Daoy (cell line): ENCODE data around the gene ARHGAP5. TPM values are rescaled to one million over a fixed set of nuclear protein-coding genes. Genes with fewer than 3 reads are reported as not detected.

Experiments used
- DNase-seq: peaks from one replicate; pipeline ENCODE4 v3.0.0-alpha.2; 2015; ENCODE audit warnings: low read depth
- total RNA-seq: library from RNA; depleted of rRNA; stranded (reverse); fragments of >200 nt; shearing (Covaris generic); gene quantifications from 2 replicates; pipeline ENCODE4 v1.2.3, GENCODE V29; 2014

ARHGAP5 gene
- total RNA-seq, 1 experiment from 2014 or later = 56.0 TPM

GRCh38 chr14:32076278-32077080 is 625 bp upstream of the ARHGAP5 start:
- peak; percentile 99 for DNase-seq

GRCh38 chr14:32078023-32078857 is 1.1 kb downstream of the ARHGAP5 start:
- DNase-seq = no peak

- peak; percentile 33 for DNase-seq
Observed at GRCh38 chr14:32078858-32079216, 1.7 kb downstream of the ARHGAP5 start.

DNA sequence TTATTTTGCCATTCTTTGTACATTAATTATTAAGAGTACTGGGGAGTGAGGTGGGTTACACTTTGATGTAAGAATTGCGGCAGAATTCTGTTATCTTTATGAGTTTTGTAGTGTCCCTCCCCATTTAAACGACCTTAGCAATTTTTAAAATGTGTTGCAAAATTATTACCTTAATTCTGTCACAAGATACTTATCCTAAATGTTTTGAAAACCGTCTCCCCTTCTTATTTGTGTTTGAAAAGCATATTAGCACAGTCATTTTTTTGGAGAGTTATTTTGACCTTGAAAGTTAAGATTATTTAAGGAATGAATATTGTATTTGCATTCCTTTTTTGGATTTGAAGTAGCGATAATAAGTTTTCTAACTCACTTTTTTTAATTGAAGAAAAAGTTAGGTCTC is 2.2 kb downstream of the ARHGAP5 start:
- no peak for DNase-seq

- no peak for DNase-seq
Observed at GRCh38 chr14:32080001-32080510, 3.0 kb downstream of the ARHGAP5 start.

DNA sequence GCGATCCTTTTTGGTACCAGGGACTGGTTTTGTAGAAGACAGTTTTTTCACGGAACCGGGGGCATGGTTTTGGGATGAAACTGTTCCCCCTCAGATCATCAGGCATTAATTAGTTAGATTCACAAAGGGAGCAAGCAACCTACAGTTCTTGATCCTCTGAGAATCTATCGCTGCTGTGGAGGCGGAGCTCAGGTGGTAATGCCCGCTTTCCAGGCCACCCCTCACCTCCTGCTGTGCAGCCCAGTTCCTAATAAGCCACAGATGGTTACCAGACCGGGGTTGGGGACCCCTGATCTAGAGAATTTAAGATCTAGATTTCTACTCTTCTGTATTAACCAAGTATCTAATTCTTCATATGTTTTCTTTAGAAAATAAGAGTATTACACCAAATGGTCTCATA is 4.8 kb downstream of the ARHGAP5 start:
- no peak for DNase-seq

DNA sequence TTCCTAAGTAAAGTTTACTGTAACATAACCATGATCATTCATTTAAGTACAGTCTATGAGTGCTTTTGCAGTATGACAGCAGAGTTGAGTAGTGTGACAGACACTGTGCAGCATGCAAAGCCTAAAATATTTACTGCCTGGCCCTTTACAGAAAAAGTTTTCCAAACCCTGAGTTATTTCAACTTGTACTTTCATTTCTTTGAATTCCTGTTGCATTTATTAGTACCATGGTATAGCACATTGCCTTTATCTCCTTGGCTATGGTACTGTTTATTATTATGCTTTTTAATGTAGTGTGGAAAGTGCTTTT is 6.2 kb downstream of the ARHGAP5 start:
- DNase-seq = no peak

- no peak for DNase-seq
Observed at GRCh38 chr14:32083789-32084188, 6.7 kb downstream of the ARHGAP5 start.

- DNase-seq = no peak
Observed at GRCh38 chr14:32085182-32085844, 8.2 kb downstream of the ARHGAP5 start.

- DNase-seq = no peak
Observed at GRCh38 chr14:32085845-32086383, 8.8 kb downstream of the ARHGAP5 start.

DNA sequence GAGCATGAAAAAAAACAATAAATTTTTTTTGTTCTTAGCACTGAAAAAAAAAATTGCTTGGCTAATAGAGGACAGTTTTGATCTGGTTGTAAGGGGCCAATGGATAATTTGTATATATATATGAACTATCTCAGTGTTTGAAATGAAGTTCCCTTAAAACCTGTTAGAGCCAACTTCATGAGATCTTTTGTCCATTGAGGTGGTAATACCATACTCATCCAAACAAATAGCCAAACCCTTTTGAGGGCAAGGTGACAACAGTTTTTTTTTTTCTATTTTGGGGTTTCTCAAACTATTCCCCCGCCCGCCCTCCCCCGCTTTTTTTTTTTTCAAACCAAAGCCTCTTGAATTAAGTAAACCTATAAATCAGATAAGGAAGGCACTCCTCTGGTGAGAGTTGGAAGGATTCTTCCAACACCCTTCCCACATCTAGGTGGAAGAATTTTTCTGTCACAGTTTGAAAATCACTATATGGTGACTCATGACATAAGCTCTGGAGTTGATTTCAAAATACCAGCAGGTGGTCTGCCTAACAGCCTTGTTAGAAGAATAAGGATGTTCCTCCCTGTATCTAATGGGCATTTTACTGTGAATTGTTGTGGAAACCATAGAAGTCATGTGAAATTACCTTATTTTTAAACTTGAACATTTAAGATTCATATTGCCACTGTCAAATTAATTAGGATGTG is 10.2 kb downstream of the ARHGAP5 start:
- peak; percentile 80 for DNase-seq

GRCh38 chr14:32087907-32088306 is 10.8 kb downstream of the ARHGAP5 start:
- DNase-seq = no peak

GRCh38 chr14:32090686-32091085 is 13.6 kb downstream of the ARHGAP5 start:
- no peak for DNase-seq

GRCh38 chr14:32099473-32099872 is 22.4 kb downstream of the ARHGAP5 start:
- no peak for DNase-seq

GRCh38 chr14:32100175-32100574 is 23.1 kb downstream of the ARHGAP5 start:
- DNase-seq = no peak

- DNase-seq = no peak
Observed at GRCh38 chr14:32102152-32102787, 25.2 kb downstream of the ARHGAP5 start.

GRCh38 chr14:32102968-32103367 is 25.9 kb downstream of the ARHGAP5 start:
- DNase-seq = no peak

DNA sequence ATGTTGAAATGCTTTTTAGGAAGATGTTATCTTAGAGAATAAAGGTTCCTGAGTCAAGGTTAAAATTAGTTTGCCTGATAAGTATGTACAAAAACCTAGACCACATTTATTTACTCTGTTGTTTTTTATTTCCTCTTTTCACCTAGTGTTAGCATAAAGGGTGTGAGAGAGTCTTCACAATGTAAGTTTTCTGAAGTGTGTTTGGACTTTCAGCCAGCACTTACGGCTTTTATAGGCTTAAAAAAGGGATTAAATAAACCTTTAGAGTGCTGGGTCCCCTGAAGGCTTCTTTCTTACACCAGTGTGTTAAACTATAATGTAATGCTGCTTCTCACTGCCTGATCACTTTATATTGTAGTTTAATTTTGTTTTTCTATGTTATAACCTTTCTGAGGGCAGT is 27.2 kb downstream of the ARHGAP5 start:
- no peak for DNase-seq

DNA sequence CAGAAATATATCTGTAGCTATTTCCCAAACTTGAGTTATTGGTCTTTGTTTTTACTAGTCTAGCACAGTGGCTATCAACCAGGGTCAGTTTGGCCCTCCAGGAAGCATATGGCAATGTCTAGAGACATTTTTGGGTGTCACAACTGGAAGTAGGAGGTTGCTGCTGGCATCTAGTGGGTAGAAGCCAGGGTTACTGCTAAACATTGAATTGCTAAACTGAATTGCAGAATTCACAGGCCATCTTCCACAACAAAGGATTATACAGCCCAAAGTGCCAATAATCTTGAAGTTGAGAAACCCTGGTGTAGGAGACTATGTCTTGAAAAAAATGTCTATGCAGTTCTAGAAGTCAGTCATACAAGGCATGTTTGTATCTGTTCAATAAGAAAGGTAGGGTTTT is 27.7 kb downstream of the ARHGAP5 start:
- no peak for DNase-seq

GRCh38 chr14:32109676-32110547 is 32.8 kb downstream of the ARHGAP5 start:
- peak; percentile 22 for DNase-seq
